Tibial nerve (tissue), 4 donors: ENCODE results near the gene INPP5A. TPM values are rescaled to one million over a fixed set of nuclear protein-coding genes. Genes with fewer than 3 reads are reported as not detected.
A peak's percentile ranks its signal among the peaks of the same experiment; 100 is the strongest.

Source experiments
- DNase-seq, 2 donors: peaks; one replicate each; pipeline ENCODE4 v3.0.0-alpha.2; 2019; ENCODE audit warnings: low spot score in 2 of 2
- H3K27ac ChIP-seq, 4 donors: fragments of 200-600 bp; sonication (generic) in 3 of 4; one replicate each; pipeline ENCODE4 v1.5.1; 2017 to 2019; ENCODE audit warnings: mild to moderate bottlenecking in 1 of 4
- H3K27me3 ChIP-seq, 2 donors: fragments of 200-600 bp; sonication (generic) in 1 of 2; one replicate each; pipeline versions ENCODE4 v1.5.1 to v1.6.0; 2017 to 2019
- H3K36me3 ChIP-seq, 3 donors: fragments of 200-600 bp; sonication (generic); one replicate each; pipeline ENCODE4 v1.5.1; 2018 to 2019
- H3K4me1 ChIP-seq, 4 donors: fragments of 200-600 bp; sonication (generic) in 3 of 4; one replicate each; pipeline ENCODE4 v1.5.1; 2017 to 2019
- H3K4me3 ChIP-seq, 4 donors: fragments of 200-600 bp; sonication (generic) in 3 of 4; one replicate each; pipeline ENCODE4 v1.5.1; 2017 to 2019; ENCODE audit warnings: mild to moderate bottlenecking in 1 of 4, moderate library complexity in 1 of 4
- H3K9me3 ChIP-seq, 4 donors: fragments of 200-600 bp; sonication (generic) in 3 of 4; one replicate each; pipeline ENCODE4 v1.5.1; 2017 to 2019
- CTCF ChIP-seq, 5 experiments: fragments of 200-600 bp in 3 of 5; fragments of 450-650 bp in 2 of 5; sonication (generic) in 3 of 5; IDR thresholded peaks; one replicate each; pipeline ENCODE4 v1.5.1; 2016 to 2019; ENCODE audit warnings: antibody characterized with exemption in 5 of 5, mild to moderate bottlenecking in 3 of 5, moderate library complexity in 2 of 5
- EP300 ChIP-seq, 2 donors: sonication (generic); formaldehyde crosslinking; IDR thresholded peaks; one replicate each; pipeline ENCODE4 v1.6.1; 2017; ENCODE audit warnings: antibody characterized with exemption in 2 of 2, mild to moderate bottlenecking in 1 of 2
- POLR2A ChIP-seq, 2 donors: fragments of 450-650 bp; IDR thresholded peaks; one replicate each; pipeline ENCODE4 v1.6.1; 2017; ENCODE audit warnings: antibody characterized with exemption in 2 of 2, mild to moderate bottlenecking in 2 of 2, moderate library complexity in 2 of 2
- whole genome bisulfite sequencing, 2 donors: methylation state at CpG; one replicate each; pipeline ENCODE4 v1.1.5; 2018; 5-methylcytosine and 5-hydroxymethylcytosine counted together
- total RNA-seq, 4 donors: library from RNA; depleted of rRNA; stranded (reverse); fragments of >200 nt; gene quantifications; one replicate each; pipeline ENCODE4 v1.1.0, GENCODE V29; 2016

The INPP5A gene
- total RNA-seq, 4 donors from 2014 or later, result 73.8 to 101 (median 86.2) TPM

GRCh38 chr10:132701099-132701845 lies 163.7 kb downstream of the INPP5A start:
- Histone ChIP-seq H3K27me3 (no peaks in the 10 kb centered on the region), H3K4me3 (no peak overlapping the region), H3K27ac (peak overlapping the region in 3 of 4 donors; percentile 51 to 90 (median 86)), H3K9me3 (peaks cover 0 to 13% (median 0%) of the 10 kb centered on the region in 4 donors), H3K4me1 (peaks cover 0 to 27% (median 12%) of the 10 kb centered on the region in 4 donors), H3K36me3 (peaks cover 0 to 59% (median 3%) of the 10 kb centered on the region in 3 donors)
- DNase-seq, result no peak
- 85 to 94% methylated on average over 16 to 20 of the region's 26 CpGs for WGBS, 2 donors
- TF ChIP-seq CTCF (IDR thresholded peaks at IDR 0.05), result no peak
- no peak for TF ChIP-seq POLR2A (IDR thresholded peaks at IDR 0.05)

GRCh38 chr10:132701846-132702190 lies 164.2 kb downstream of the INPP5A start:
- H3K9me3 ChIP-seq, result peaks cover 0 to 19% (median 0%) of the 10 kb centered on the region in 4 donors
- no peak overlapping the region for H3K4me3 ChIP-seq
- no peak overlapping the region for H3K27ac ChIP-seq
- no peak for DNase-seq
- WGBS, 2 donors, result 94 to 95% methylated on average over 8 to 11 of the region's 13 CpGs
- H3K27me3 ChIP-seq, result no peaks in the 10 kb centered on the region
- H3K36me3 ChIP-seq, result peaks cover 0 to 62% (median 3%) of the 10 kb centered on the region in 3 donors
- no peak for TF ChIP-seq CTCF (IDR thresholded peaks at IDR 0.05)
- no peak for TF ChIP-seq POLR2A (IDR thresholded peaks at IDR 0.05)
- no peak for TF ChIP-seq EP300 (IDR thresholded peaks at IDR 0.05)
- H3K4me1 ChIP-seq, result peaks cover 0 to 27% (median 12%) of the 10 kb centered on the region in 4 donors

- 93 to 94% methylated on average over 34 to 35 of the region's 37 CpGs for WGBS, 2 donors
- peaks cover 0 to 62% (median 3%) of the 10 kb centered on the region in 3 donors for H3K36me3 ChIP-seq
- DNase-seq, result no peak
These were observed 165.2 kb downstream of the INPP5A start for GRCh38 chr10:132702601-132703418.

GRCh38 chr10:132703419-132704007 lies 165.9 kb downstream of the INPP5A start:
- Histone ChIP-seq H3K36me3 (peaks cover 0 to 62% (median 3%) of the 10 kb centered on the region in 3 donors), H3K27ac (no peak overlapping the region), H3K9me3 (peaks cover 0 to 19% (median 0%) of the 10 kb centered on the region in 4 donors), H3K27me3 (no peaks in the 10 kb centered on the region), H3K4me3 (no peak overlapping the region), H3K4me1 (peaks cover 0 to 27% (median 12%) of the 10 kb centered on the region in 4 donors)
- WGBS, 2 donors, result 89% methylated on average over 18 to 24 of the region's 24 CpGs
- DNase-seq, result no peak
- TF ChIP-seq POLR2A (IDR thresholded peaks at IDR 0.05) (no peak), EP300 (IDR thresholded peaks at IDR 0.05) (no peak), CTCF (IDR thresholded peaks at IDR 0.05) (no peak)

More at GRCh38 chr10:132702601-132703418, 165.2 kb downstream of the INPP5A start:
- H3K4me3 ChIP-seq, result no peak overlapping the region
- H3K27me3 ChIP-seq, result no peaks in the 10 kb centered on the region
- TF ChIP-seq POLR2A (IDR thresholded peaks at IDR 0.05), result no peak
- TF ChIP-seq CTCF (IDR thresholded peaks at IDR 0.05), result no peak
- no peak for TF ChIP-seq EP300 (IDR thresholded peaks at IDR 0.05)
- H3K27ac ChIP-seq, result no peak overlapping the region
- peaks cover 0 to 27% (median 12%) of the 10 kb centered on the region in 4 donors for H3K4me1 ChIP-seq
- H3K9me3 ChIP-seq, result peaks cover 0 to 19% (median 0%) of the 10 kb centered on the region in 4 donors
